ENCODE measurements around the gene VTI1A. TPM values are rescaled to one million over a fixed set of nuclear protein-coding genes. Genes with fewer than 3 reads are reported as not detected.

Gene VTI1A
- total RNA-seq, 2 donors from 2014 or later: 34.1 to 38.6 TPM

- intact Hi-C loops (cut with DNase I): no loop called here
- no peak overlapping the region for H3K4me3 ChIP-seq
Observed at GRCh38 chr10:112557197-112557596, 110.2 kb downstream of the VTI1A start.

GRCh38 chr10:112558476-112559142, 111.6 kb downstream of the VTI1A start:
- Histone ChIP-seq H3K9ac (ENCODE audit: low read depth in 2 of 2, low read length in 2 of 2) (no peak overlapping the region), H3K27ac (no peak overlapping the region), H3K27me3 (no peaks in the 10 kb centered on the region), H3K9me3 (no peaks in the 10 kb centered on the region), H3K4me3 (no peak overlapping the region), H3K4me1 (no peaks in the 10 kb centered on the region), H3K36me3 (no peaks in the 10 kb centered on the region)
- no peak for DNase-seq
- intact Hi-C loops (cut with DNase I): no loop called here
- TF ChIP-seq CTCF (IDR thresholded peaks at IDR 0.05): no peak

More at GRCh38 chr10:112557197-112557596, 110.2 kb downstream of the VTI1A start:
- no peaks in the 10 kb centered on the region for H3K4me1 ChIP-seq
- H3K27ac ChIP-seq: no peak overlapping the region
- H3K9me3 ChIP-seq: no peaks in the 10 kb centered on the region
- no peak overlapping the region for H3K9ac ChIP-seq (ENCODE audit: low read depth in 2 of 2, low read length in 2 of 2)
- no peaks in the 10 kb centered on the region for H3K27me3 ChIP-seq
- no peak for DNase-seq
- H3K36me3 ChIP-seq: no peaks in the 10 kb centered on the region
- no peak for TF ChIP-seq CTCF (IDR thresholded peaks at IDR 0.05)

- no peak for DNase-seq
- H3K27ac ChIP-seq: no peak overlapping the region
- H3K9ac ChIP-seq (ENCODE audit: low read depth in 2 of 2, low read length in 2 of 2): no peak overlapping the region
- H3K36me3 ChIP-seq: no peaks in the 10 kb centered on the region
- H3K9me3 ChIP-seq: no peaks in the 10 kb centered on the region
- H3K4me1 ChIP-seq: no peaks in the 10 kb centered on the region
- no peak overlapping the region for H3K4me3 ChIP-seq
- no peak for TF ChIP-seq CTCF (IDR thresholded peaks at IDR 0.05)
- intact Hi-C loops (cut with DNase I): no loop called here
- H3K27me3 ChIP-seq: no peaks in the 10 kb centered on the region
Observed at GRCh38 chr10:112559349-112559748, 112.3 kb downstream of the VTI1A start.

- Histone ChIP-seq H3K27me3 (no peaks in the 10 kb centered on the region), H3K4me1 (no peaks in the 10 kb centered on the region), H3K9ac (ENCODE audit: low read depth in 2 of 2, low read length in 2 of 2) (no peak overlapping the region), H3K4me3 (no peak overlapping the region), H3K9me3 (no peaks in the 10 kb centered on the region), H3K27ac (no peak overlapping the region), H3K36me3 (no peaks in the 10 kb centered on the region)
- no peak for TF ChIP-seq CTCF (IDR thresholded peaks at IDR 0.05)
- no peak for DNase-seq
- intact Hi-C loops (cut with DNase I): loop anchor here (10.0 kb wide), 2 partner anchors 563 to 823 kb away; no protein-coding TSS in a partner anchor
Observed at GRCh38 chr10:112562122-112562521, 115.1 kb downstream of the VTI1A start.

GRCh38 chr10:112562809-112563663, 116.0 kb downstream of the VTI1A start:
- intact Hi-C loops (cut with DNase I): loop anchor here (10.0 kb wide), 2 partner anchors 562 to 822 kb away; no protein-coding TSS in a partner anchor
- Histone ChIP-seq H3K4me1 (no peaks in the 10 kb centered on the region), H3K9me3 (no peaks in the 10 kb centered on the region), H3K36me3 (no peaks in the 10 kb centered on the region), H3K4me3 (no peak overlapping the region), H3K9ac (ENCODE audit: low read depth in 2 of 2, low read length in 2 of 2) (no peak overlapping the region), H3K27ac (no peak overlapping the region), H3K27me3 (no peaks in the 10 kb centered on the region)
- TF ChIP-seq CTCF (IDR thresholded peaks at IDR 0.05): no peak
- no peak for DNase-seq
